Astrocyte (in vitro differentiated cells and primary cell): ENCODE results near the gene KIF11. TPM values are rescaled to one million over a fixed set of nuclear protein-coding genes. Genes with fewer than 3 reads are reported as not detected.

ENCODE experiments used
- DNase-seq: peaks from one replicate; pipeline ENCODE4 v3.0.0-alpha.2; 2010; ENCODE audit warnings: low read depth
- FAIRE-seq: peaks from 2 replicates; lab custom pipeline; 2011; peaks lifted over from hg19 to GRCh38; lab: Jason Lieb, UNC
- H2AFZ ChIP-seq: 2 replicates; pipeline ENCODE4 v1.6.0; 2012; ENCODE audit warnings: low read depth, low read length, inconsistent platforms
- H3K27ac ChIP-seq: 2 replicates; pipeline ENCODE4 v1.5.1; 2011; ENCODE audit warnings: low read depth, low read length, inconsistent platforms
- H3K27me3 ChIP-seq: 2 replicates; pipeline ENCODE4 v1.6.0; 2011; ENCODE audit warnings: low read length, inconsistent platforms; ENCODE audit not compliant: insufficient read depth
- H3K36me3 ChIP-seq: 2 replicates; pipeline ENCODE4 v1.5.1; 2011; ENCODE audit warnings: low read length, inconsistent platforms; ENCODE audit not compliant: insufficient read depth
- H3K4me1 ChIP-seq: 2 replicates; pipeline ENCODE4 v1.5.1; 2011; ENCODE audit warnings: low read length, inconsistent platforms; ENCODE audit not compliant: insufficient read depth
- H3K4me2 ChIP-seq: 2 replicates; pipeline ENCODE4 v1.6.0; 2012; ENCODE audit warnings: low read length, inconsistent platforms
- H3K4me3 ChIP-seq: 2 replicates; pipeline ENCODE4 v1.5.1; 2011; ENCODE audit warnings: low read depth, mild to moderate bottlenecking, low read length, inconsistent platforms; ENCODE audit not compliant: insufficient read depth
- H3K79me2 ChIP-seq: 2 replicates; pipeline ENCODE4 v1.6.0; 2012; ENCODE audit warnings: mild to moderate bottlenecking, low read length, inconsistent platforms; ENCODE audit not compliant: insufficient read depth
- H3K9ac ChIP-seq: 2 replicates; pipeline ENCODE4 v1.6.0; 2012; ENCODE audit warnings: mild to moderate bottlenecking, low read length, inconsistent platforms
- H3K9me3 ChIP-seq: 2 replicates; pipeline ENCODE4 v1.5.1; 2012; ENCODE audit warnings: low read depth, mild to moderate bottlenecking, low read length, inconsistent platforms; ENCODE audit not compliant: insufficient read depth
- H4K20me1 ChIP-seq: 2 replicates; pipeline ENCODE4 v1.6.0; 2012; ENCODE audit warnings: low read length, inconsistent platforms; ENCODE audit not compliant: insufficient read depth
- H3K27ac Mint-ChIP-seq: one replicate; pipeline ENCODE4 v1.8.0; 2021; ENCODE audit warnings: mild to moderate bottlenecking, mixed read lengths; ENCODE audit not compliant: unreplicated experiment
- H3K27me3 Mint-ChIP-seq: one replicate; pipeline ENCODE4 v1.8.0; 2021; ENCODE audit warnings: low read depth, mixed read lengths; ENCODE audit not compliant: unreplicated experiment
- H3K36me3 Mint-ChIP-seq: one replicate; pipeline ENCODE4 v1.8.0; 2021; ENCODE audit warnings: low read depth, mixed read lengths; ENCODE audit not compliant: unreplicated experiment
- H3K4me1 Mint-ChIP-seq: one replicate; pipeline ENCODE4 v1.8.0; 2021; ENCODE audit warnings: low read depth, mixed read lengths; ENCODE audit not compliant: unreplicated experiment
- H3K4me3 Mint-ChIP-seq: one replicate; pipeline ENCODE4 v1.8.0; 2021; ENCODE audit warnings: mild to moderate bottlenecking, moderate library complexity, mixed read lengths; ENCODE audit not compliant: unreplicated experiment
- H3K9me3 Mint-ChIP-seq: one replicate; pipeline ENCODE4 v1.8.0; 2021; ENCODE audit warnings: mild to moderate bottlenecking, mixed read lengths; ENCODE audit not compliant: unreplicated experiment
- CTCF ChIP-seq: IDR thresholded peaks from 2 replicates; pipeline ENCODE4 v1.5.1; 2011; ENCODE audit warnings: low read depth, mild to moderate bottlenecking, inconsistent platforms, low read length, moderate library complexity; ENCODE audit not compliant: insufficient read depth
- EZH2 ChIP-seq: IDR thresholded peaks from 2 replicates; pipeline ENCODE4 v1.6.1; 2012; ENCODE audit warnings: mild to moderate bottlenecking, low read length, inconsistent platforms; ENCODE audit not compliant: insufficient read depth
- total RNA-seq: library from RNA; stranded (reverse); gene quantifications from 2 replicates; pipeline ENCODE4 v1.2.1, GENCODE V29; 2021

KIF11 gene
- total RNA-seq, 1 donor from 2014 or later, result 4.7 TPM

DNA sequence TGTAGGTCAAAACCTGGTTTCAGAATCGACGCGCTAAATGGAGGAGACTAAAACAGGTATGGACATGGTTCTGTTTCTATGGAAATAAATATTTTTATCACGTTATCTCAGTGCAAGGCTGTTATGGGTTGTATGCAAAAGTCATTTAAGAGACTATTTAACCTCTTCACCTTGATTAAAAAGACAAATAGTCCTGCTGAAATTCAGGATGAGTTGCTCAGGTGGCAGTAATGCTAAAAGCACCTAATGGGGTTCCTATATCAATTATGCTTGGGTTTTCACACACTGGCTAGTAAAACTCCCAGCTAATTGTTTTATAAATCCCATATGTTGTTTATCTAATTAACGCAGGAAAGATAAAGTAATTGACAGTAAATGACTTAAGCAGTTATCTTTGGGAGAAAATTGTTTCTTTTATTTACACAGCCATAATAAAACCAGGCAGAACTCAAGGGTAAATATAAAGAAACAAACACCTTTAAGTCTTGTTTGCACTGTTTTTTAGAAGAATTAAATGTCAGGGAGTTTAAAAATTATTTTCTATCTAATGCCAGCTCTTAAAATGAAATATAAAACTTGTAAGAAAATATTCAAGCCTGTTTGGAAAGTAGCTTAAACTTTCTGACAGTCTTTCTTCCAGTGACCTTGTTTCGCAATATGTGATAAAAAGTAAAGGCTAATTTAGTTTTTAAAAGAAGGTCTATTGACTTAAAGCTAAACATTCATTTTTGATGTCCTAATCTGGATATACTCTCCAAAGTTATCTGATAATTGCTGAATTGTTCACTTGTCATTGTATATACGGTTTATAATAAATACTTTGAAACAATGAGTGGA is 100.0 kb downstream of the KIF11 start:
- H3K36me3 Mint-ChIP-seq, result peaks cover 4% of the 10 kb centered on the region
- Histone ChIP-seq H3K4me1 (peaks cover 15% of the 10 kb centered on the region), H3K9ac (no peak overlapping the region), H3K79me2 (no peaks in the 10 kb centered on the region), H3K9me3 (no peaks in the 10 kb centered on the region), H3K36me3 (no peaks in the 10 kb centered on the region), H3K27ac (no peak overlapping the region), H4K20me1 (no peaks in the 10 kb centered on the region), H3K4me3 (no peak overlapping the region), H2AFZ (no peak overlapping the region), H3K4me2 (peak overlapping the region; percentile 8), H3K27me3 (peaks cover 38% of the 10 kb centered on the region)
- H3K4me3 Mint-ChIP-seq, result no peak overlapping the region
- no peak overlapping the region for H3K27ac Mint-ChIP-seq
- H3K4me1 Mint-ChIP-seq, result peaks cover 5% of the 10 kb centered on the region
- H3K9me3 Mint-ChIP-seq, result peaks cover 15% of the 10 kb centered on the region
- no peak for TF ChIP-seq EZH2
- no peak for TF ChIP-seq CTCF
- DNase-seq, result no peak
- peaks cover 66% of the 10 kb centered on the region for H3K27me3 Mint-ChIP-seq
- FAIRE-seq, result no peak

DNA sequence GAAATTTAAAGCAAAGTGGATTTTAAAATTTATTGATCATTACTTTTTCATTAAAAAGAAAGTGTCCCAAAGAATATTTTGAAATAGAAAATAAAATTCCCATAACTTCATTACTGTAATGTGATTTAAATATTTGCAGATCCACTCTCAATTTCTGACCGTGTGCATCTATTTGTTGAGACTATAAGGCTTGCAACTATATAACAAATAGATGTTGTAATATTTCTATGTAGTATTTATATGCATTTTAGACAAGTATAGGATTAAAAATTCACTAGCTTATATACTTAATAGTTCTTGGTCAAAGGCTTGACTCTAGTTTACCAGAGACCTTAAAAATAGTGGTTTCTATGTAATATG is 100.6 kb downstream of the KIF11 start:
- no peak overlapping the region for H3K4me2 ChIP-seq
- H3K4me1 Mint-ChIP-seq, result peaks cover 5% of the 10 kb centered on the region
- peaks cover 64% of the 10 kb centered on the region for H3K27me3 Mint-ChIP-seq
- no peaks in the 10 kb centered on the region for H3K36me3 ChIP-seq
- no peak overlapping the region for H3K4me3 ChIP-seq
- no peak overlapping the region for H3K4me3 Mint-ChIP-seq
- TF ChIP-seq CTCF, result no peak
- no peak for TF ChIP-seq EZH2
- H3K27ac Mint-ChIP-seq, result no peak overlapping the region
- peaks cover 33% of the 10 kb centered on the region for H3K27me3 ChIP-seq
- peaks cover 12% of the 10 kb centered on the region for H3K9me3 Mint-ChIP-seq
- H3K9ac ChIP-seq, result no peak overlapping the region
- no peak overlapping the region for H3K27ac ChIP-seq
- peaks cover 15% of the 10 kb centered on the region for H3K4me1 ChIP-seq
- no peak overlapping the region for H2AFZ ChIP-seq
- H3K9me3 ChIP-seq, result no peaks in the 10 kb centered on the region
- H3K36me3 Mint-ChIP-seq, result peaks cover 3% of the 10 kb centered on the region
- H3K79me2 ChIP-seq, result no peaks in the 10 kb centered on the region
- H4K20me1 ChIP-seq, result no peaks in the 10 kb centered on the region
- no peak for FAIRE-seq
- no peak for DNase-seq
